Spleen (tissue), 11 donors: ENCODE measurements around the gene TMC1. TPM values are rescaled to one million over a fixed set of nuclear protein-coding genes. Genes with fewer than 3 reads are reported as not detected.

Source experiments
- DNase-seq: peaks from one replicate; pipeline ENCODE4 v3.0.0-alpha.2; 2020
- H3K27ac ChIP-seq, 8 donors: fragments of 200-600 bp; sonication (generic) in 7 of 8; 1 replicate in 4 of 8; 2 replicates in 4 of 8; pipeline versions ENCODE4 v1.5.0 to v1.8.0; 2016 to 2021; ENCODE audit warnings: inconsistent platforms in 4 of 8, mild to moderate bottlenecking in 4 of 8, moderate library complexity in 1 of 8
- H3K27me3 ChIP-seq, 7 donors: fragments of 200-600 bp; sonication (generic) in 6 of 7; replicated peaks in 1 of 7; 1 replicate in 4 of 7; 2 replicates in 3 of 7; pipeline versions ENCODE4 v1.5.0 to v1.8.0; 2016 to 2021; ENCODE audit warnings: inconsistent platforms in 3 of 7, mild to moderate bottlenecking in 1 of 7
- H3K36me3 ChIP-seq, 6 donors: fragments of 200-600 bp; sonication (generic) in 5 of 6; 1 replicate in 4 of 6; 2 replicates in 2 of 6; pipeline versions ENCODE4 v1.5.0 to v1.8.0; 2016 to 2021; ENCODE audit warnings: inconsistent platforms in 2 of 6
- H3K4me1 ChIP-seq, 6 donors: fragments of 200-600 bp; sonication (generic) in 5 of 6; 1 replicate in 3 of 6; 2 replicates in 3 of 6; pipeline versions ENCODE4 v1.5.0 to v1.8.0; 2016 to 2021; ENCODE audit warnings: inconsistent platforms in 3 of 6
- H3K4me3 ChIP-seq, 8 donors: fragments of 200-600 bp; sonication (generic) in 7 of 8; 1 replicate in 4 of 8; 2 replicates in 4 of 8; pipeline versions ENCODE4 v1.5.0 to v1.8.0; 2016 to 2021; ENCODE audit warnings: inconsistent platforms in 4 of 8, mild to moderate bottlenecking in 4 of 8, moderate library complexity in 2 of 8
- H3K9me3 ChIP-seq, 8 donors: fragments of 200-600 bp; sonication (generic) in 7 of 8; 1 replicate in 4 of 8; 2 replicates in 4 of 8; pipeline versions ENCODE4 v1.5.0 to v1.8.0; 2016 to 2021; ENCODE audit warnings: inconsistent platforms in 4 of 8
- POLR2A ChIP-seq, 3 donors: fragments of 450-650 bp; IDR thresholded peaks; one replicate each; pipeline ENCODE4 v1.5.1; 2017; ENCODE audit warnings: antibody characterized with exemption in 3 of 3, mild to moderate bottlenecking in 1 of 3
- POLR2AphosphoS5 ChIP-seq, 3 donors: sonication (generic); formaldehyde crosslinking; IDR thresholded peaks; one replicate each; pipeline ENCODE4 v1.5.1; 2017; ENCODE audit warnings: antibody characterized with exemption in 3 of 3
- WGBS, 5 donors: extraction: QIAGEN DNeasy Blood & Tissue Kit in 3 of 5; methylation state at CpG; one replicate each; pipeline versions ENCODE4 v1.1.5 to v1.1.7; 2013 to 2018; 5-methylcytosine and 5-hydroxymethylcytosine counted together
- intact Hi-C: fragments of 100-400 bp; cut with DNase I; formaldehyde crosslinking; loops from one replicate; pipeline ENCODE4 v1.15.0; 2023; ENCODE audit warnings: low total_unique reads
- polyA plus RNA-seq, 3 donors: library from polyadenylated mRNA; stranded (reverse); fragments of 200-250 nt; gene quantifications; one replicate each; pipeline ENCODE4 v1.2.1, GENCODE V29; 2013
- total RNA-seq, 7 donors: library from RNA; depleted of rRNA in 3 of 7; stranded (reverse); fragments of >200 nt in 3 of 7; fragmentation: NEBNext Ultra II Directional in 4 of 7; extraction: Animal tissue kit (Norgen Biotek cat#: 25700) in 4 of 7; gene quantifications; one replicate each; pipeline versions ENCODE4 v1.1.0 to v1.2.1, GENCODE V29; 2016 to 2021
- TF ChIP-seq, protein P1 (sequence below), 11 experiments: fragments of 200-600 bp in 7 of 11; fragments of 450-650 bp in 4 of 11; sonication (generic) in 4 of 11; IDR thresholded peaks in 8 of 11; conservative IDR thresholded peaks in 3 of 11; 1 replicate in 7 of 11; 2 replicates in 4 of 11; pipeline versions ENCODE4 v1.4.0 to v1.8.0; 2016 to 2021; ENCODE audit warnings: antibody characterized with exemption in 11 of 11, inconsistent platforms in 4 of 11, mild to moderate bottlenecking in 1 of 11
- donor health status: healthy with polysubstance abuse.
- donor health status: DM: no; HTN: no; CAD: no; lungs with moderate emphysema.
- donor health status: DM: no; HTN: no; CAD: no.
- donor health status: Bipolar disorder and iron deficiency.
- donor health status: healthy.
- donor health status: DM: no; HTN: no; CAD: no.
- donor health status: DM: yes; HTN: yes; CAD: no.

Gene TMC1
- total and polyA plus RNA-seq, 10 donors = 0.04 to 0.16 TPM; not detected in 8

DNA sequence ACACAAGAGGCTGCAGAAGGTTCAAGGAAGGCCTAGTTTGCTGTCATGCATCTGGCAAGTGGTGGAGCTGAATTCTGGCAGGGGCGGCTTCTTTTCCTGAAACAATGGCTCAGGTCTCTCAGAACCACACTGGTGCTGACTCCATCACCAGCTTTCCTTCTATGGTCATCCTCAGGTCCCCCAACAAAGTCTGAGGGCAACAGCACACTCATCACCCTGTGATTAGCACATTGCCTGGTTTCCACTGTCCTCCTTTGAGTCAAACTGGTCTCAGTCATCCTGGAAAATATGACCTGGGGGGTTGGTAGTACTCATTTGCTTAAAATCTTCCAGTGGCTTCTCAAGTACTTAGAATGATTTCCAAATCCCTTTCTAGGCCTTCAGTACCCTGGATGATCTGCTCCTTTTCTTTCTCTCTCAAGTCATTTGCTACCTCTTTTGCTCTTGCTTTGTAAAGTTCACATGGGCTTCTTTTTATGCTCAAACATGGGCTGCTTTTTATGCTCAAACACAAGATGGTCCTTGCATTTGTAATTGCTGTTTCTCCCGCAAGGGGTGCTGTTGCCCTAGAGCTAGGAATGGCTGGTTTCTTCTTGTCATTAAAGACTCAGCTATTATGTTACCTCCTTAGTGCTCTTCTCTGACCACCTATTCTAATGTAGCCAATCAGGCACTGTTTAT, 286.5 kb downstream of the TMC1 start:
- H3K27me3 ChIP-seq = no peaks in the 10 kb centered on the region
- H3K9me3 ChIP-seq = no peaks in the 10 kb centered on the region
- intact Hi-C loops = no loop called here
- H3K36me3 ChIP-seq = no peaks in the 10 kb centered on the region
- H3K4me3 ChIP-seq = no peak overlapping the region
- no peak for DNase-seq
- no peaks in the 10 kb centered on the region for H3K4me1 ChIP-seq
- no peak for TF ChIP-seq POLR2AphosphoS5 (IDR thresholded peaks at IDR 0.05)
- TF ChIP-seq, protein P1, sequence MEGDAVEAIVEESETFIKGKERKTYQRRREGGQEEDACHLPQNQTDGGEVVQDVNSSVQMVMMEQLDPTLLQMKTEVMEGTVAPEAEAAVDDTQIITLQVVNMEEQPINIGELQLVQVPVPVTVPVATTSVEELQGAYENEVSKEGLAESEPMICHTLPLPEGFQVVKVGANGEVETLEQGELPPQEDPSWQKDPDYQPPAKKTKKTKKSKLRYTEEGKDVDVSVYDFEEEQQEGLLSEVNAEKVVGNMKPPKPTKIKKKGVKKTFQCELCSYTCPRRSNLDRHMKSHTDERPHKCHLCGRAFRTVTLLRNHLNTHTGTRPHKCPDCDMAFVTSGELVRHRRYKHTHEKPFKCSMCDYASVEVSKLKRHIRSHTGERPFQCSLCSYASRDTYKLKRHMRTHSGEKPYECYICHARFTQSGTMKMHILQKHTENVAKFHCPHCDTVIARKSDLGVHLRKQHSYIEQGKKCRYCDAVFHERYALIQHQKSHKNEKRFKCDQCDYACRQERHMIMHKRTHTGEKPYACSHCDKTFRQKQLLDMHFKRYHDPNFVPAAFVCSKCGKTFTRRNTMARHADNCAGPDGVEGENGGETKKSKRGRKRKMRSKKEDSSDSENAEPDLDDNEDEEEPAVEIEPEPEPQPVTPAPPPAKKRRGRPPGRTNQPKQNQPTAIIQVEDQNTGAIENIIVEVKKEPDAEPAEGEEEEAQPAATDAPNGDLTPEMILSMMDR (IDR thresholded peaks at IDR 0.05 in 8 of 11, conservative IDR thresholded peaks at IDR 0.05 in 3 of 11) = peak in 1 of 11 experiments; percentile 16
- 81 to 92% (median 87%) methylated on average over 2 of the region's 2 CpGs for WGBS, 5 donors
- H3K27ac ChIP-seq = no peak overlapping the region

DNA sequence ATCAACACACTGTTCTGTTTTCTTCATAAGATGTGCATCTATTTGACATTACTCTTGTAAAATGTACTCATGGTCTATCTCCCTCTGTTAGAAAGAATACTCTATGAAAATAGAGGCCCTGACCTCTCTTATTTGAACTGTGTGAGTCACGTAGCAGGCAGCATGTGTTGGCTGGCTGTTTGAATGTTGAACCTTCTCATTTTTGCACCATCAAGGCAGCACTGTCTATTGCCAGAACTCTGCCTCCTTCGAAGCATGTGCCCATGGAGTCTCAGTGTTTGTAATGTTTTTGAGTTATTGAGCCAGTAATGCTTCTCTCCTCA, 287.0 kb downstream of the TMC1 start:
- intact Hi-C loops = no loop called here
- Histone ChIP-seq H3K4me1 (no peaks in the 10 kb centered on the region), H3K27me3 (no peaks in the 10 kb centered on the region), H3K27ac (no peak overlapping the region), H3K36me3 (no peaks in the 10 kb centered on the region), H3K9me3 (no peaks in the 10 kb centered on the region), H3K4me3 (no peak overlapping the region)
- no peak for DNase-seq
- WGBS, 5 donors = 64 to 84% (median 72%) methylated on average over 2 of the region's 2 CpGs
- TF ChIP-seq POLR2AphosphoS5 (IDR thresholded peaks at IDR 0.05) = no peak
- TF ChIP-seq, protein P1 (IDR thresholded peaks at IDR 0.05 in 8 of 11, conservative IDR thresholded peaks at IDR 0.05 in 3 of 11) = peak in 1 of 11 experiments; percentile 0
- no peak for TF ChIP-seq POLR2A (IDR thresholded peaks at IDR 0.05)

DNA sequence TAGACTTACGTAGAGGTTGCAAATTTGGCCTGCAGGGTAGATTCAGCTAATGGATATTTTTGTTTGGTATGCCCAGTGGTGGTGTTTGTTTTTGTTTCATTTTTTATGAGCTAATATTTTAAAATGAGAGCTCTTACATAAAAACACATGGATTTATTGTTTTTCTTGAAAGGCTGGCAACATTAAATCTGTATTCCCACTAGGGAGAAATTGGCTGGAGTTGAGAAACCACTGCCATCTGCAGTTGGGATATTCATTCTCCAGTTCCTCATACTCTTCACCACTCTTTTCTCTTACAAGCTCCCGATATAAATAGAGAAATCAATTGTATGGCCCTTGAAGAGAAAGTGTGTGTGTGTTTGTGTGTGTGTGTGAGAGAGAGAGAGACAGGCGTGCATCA, 288.2 kb downstream of the TMC1 start:
- DNase-seq = no peak
- intact Hi-C loops = no loop called here
- no peak overlapping the region for H3K27ac ChIP-seq
- TF ChIP-seq POLR2AphosphoS5 (IDR thresholded peaks at IDR 0.05) (no peak), POLR2A (IDR thresholded peaks at IDR 0.05) (no peak)
- TF ChIP-seq, protein P1 (IDR thresholded peaks at IDR 0.05 in 8 of 11, conservative IDR thresholded peaks at IDR 0.05 in 3 of 11) = no peak
- H3K9me3 ChIP-seq = no peaks in the 10 kb centered on the region
- no peaks in the 10 kb centered on the region for H3K36me3 ChIP-seq
- no peaks in the 10 kb centered on the region for H3K4me1 ChIP-seq
- no peak overlapping the region for H3K4me3 ChIP-seq
- no peaks in the 10 kb centered on the region for H3K27me3 ChIP-seq
- 71 to 93% (median 92%) methylated on average over 3 of the region's 3 CpGs for WGBS, 5 donors

DNA sequence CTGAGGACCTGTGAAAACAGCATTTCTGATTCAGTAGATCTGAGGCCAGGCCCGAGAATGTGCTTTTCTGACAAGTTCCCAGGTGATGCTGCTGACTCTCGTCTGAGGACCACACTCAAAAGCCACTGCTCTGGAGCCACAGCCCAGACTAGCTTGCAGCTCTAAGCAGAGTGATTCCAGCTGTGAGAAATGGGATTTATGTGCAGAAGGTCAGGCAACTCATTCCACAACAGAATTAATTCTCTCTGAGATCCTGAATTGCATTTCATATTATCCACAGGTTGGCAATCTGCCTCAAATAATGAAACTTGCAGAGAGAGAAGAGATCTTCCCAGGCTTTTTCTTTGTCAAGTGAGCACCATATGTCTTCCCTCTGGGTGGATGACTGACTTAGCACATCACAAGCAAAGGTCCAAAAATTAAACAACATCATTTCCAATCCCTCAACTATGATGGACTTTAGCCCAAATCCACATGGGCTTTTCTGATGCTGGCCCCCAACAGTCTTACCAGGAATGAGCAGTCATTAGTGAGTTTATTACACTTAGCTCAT, 291.2 kb downstream of the TMC1 start:
- Histone ChIP-seq H3K9me3 (no peaks in the 10 kb centered on the region), H3K27me3 (peaks cover 0 to 5% (median 0%) of the 10 kb centered on the region in 7 donors), H3K36me3 (no peaks in the 10 kb centered on the region), H3K4me1 (no peaks in the 10 kb centered on the region), H3K27ac (no peak overlapping the region), H3K4me3 (no peak overlapping the region)
- 61 to 83% (median 71%) methylated on average over 2 of the region's 2 CpGs for WGBS, 5 donors
- DNase-seq = no peak
- intact Hi-C loops = no loop called here
- TF ChIP-seq, protein P1 (IDR thresholded peaks at IDR 0.05 in 8 of 11, conservative IDR thresholded peaks at IDR 0.05 in 3 of 11) = no peak
- no peak for TF ChIP-seq POLR2AphosphoS5 (IDR thresholded peaks at IDR 0.05)
- no peak for TF ChIP-seq POLR2A (IDR thresholded peaks at IDR 0.05)
